Measurements from ENCODE around the gene TMEM163. TPM values are rescaled to one million over a fixed set of nuclear protein-coding genes. Genes with fewer than 3 reads are reported as not detected.

TMEM163 gene
- total RNA-seq, 1 donor from 2014 or later: 6.0 TPM

GRCh38 chr2:134457353-134457752 is 261.4 kb downstream of the TMEM163 start:
- DNase-seq (no peak), ATAC-seq (ENCODE audit: low read depth) (no peak)
- POLR2A ChIA-PET: no interaction called here
- intact Hi-C loops (cut with micrococcal nuclease): loop anchor here (10.0 kb wide), 1 partner anchor 1247 kb away; no protein-coding TSS in a partner anchor
- Mint-ChIP-seq H3K27me3 (no peaks in the 10 kb centered on the region), H3K27ac (no peak overlapping the region), H3K4me1 (peaks cover 6% of the 10 kb centered on the region), H3K4me3 (no peak overlapping the region), H3K9me3 (no peaks in the 10 kb centered on the region), H3K36me3 (ENCODE audit: low read depth) (peaks cover 26% of the 10 kb centered on the region)
- CTCF ChIA-PET: no interaction called here
- TF ChIP-seq, protein P1, sequence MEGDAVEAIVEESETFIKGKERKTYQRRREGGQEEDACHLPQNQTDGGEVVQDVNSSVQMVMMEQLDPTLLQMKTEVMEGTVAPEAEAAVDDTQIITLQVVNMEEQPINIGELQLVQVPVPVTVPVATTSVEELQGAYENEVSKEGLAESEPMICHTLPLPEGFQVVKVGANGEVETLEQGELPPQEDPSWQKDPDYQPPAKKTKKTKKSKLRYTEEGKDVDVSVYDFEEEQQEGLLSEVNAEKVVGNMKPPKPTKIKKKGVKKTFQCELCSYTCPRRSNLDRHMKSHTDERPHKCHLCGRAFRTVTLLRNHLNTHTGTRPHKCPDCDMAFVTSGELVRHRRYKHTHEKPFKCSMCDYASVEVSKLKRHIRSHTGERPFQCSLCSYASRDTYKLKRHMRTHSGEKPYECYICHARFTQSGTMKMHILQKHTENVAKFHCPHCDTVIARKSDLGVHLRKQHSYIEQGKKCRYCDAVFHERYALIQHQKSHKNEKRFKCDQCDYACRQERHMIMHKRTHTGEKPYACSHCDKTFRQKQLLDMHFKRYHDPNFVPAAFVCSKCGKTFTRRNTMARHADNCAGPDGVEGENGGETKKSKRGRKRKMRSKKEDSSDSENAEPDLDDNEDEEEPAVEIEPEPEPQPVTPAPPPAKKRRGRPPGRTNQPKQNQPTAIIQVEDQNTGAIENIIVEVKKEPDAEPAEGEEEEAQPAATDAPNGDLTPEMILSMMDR (IDR thresholded peaks at IDR 0.05): no peak

DNA sequence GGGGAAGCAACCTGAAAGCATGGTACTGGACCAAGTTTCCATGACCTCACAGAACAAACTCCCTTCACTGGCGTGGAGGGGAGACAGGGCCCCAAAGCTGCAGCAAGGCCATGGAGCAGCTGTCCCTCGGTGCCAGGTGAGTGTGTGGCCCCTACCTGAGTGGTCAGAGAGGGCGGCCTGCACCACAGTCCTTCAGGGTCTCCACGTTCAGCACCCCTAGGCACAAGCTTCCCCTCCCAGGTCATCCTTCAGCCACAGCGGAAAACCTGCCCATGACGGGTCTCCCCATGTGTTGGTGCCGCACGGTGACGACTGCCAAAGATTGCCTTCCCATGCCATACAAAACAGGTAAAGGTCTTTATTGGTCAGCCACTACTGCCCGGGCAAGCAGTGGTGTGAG is 263.4 kb downstream of the TMEM163 start:
- Mint-ChIP-seq H3K4me3 (no peak overlapping the region), H3K27ac (no peak overlapping the region), H3K4me1 (peaks cover 1% of the 10 kb centered on the region), H3K36me3 (ENCODE audit: low read depth) (peaks cover 40% of the 10 kb centered on the region), H3K9me3 (no peaks in the 10 kb centered on the region), H3K27me3 (no peaks in the 10 kb centered on the region)
- POLR2A ChIA-PET: interaction anchor here (0.6 kb wide), 1 partner anchor 34 kb away, joined by 3 read pairs; no protein-coding TSS in a partner anchor
- TF ChIP-seq, protein P1 (IDR thresholded peaks at IDR 0.05): no peak
- intact Hi-C loops (cut with micrococcal nuclease): loop anchor here (10.0 kb wide), 1 partner anchor 1249 kb away; no protein-coding TSS in a partner anchor
- ATAC-seq (ENCODE audit: low read depth): no peak
- CTCF ChIA-PET: no interaction called here
- no peak for DNase-seq

DNA sequence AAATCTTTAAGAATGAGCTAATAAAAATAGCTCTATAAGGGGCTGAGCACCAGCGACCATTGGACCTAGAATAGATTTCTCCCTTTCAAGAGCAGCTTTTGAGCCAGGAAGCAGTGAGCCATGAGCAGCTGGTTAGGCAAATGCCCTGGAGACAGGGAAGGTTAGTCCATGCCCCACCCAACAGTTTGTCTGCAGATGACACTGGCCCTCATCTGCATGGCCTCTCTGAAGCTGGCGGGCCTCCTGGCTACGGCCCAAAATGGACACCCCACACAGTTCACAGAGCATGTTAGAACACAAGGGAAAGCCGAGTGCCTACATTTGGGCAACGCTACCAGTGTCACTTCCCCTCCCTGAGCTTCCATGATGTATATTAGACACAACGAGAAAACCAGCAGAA is 263.9 kb downstream of the TMEM163 start:
- Mint-ChIP-seq H3K36me3 (ENCODE audit: low read depth) (peaks cover 45% of the 10 kb centered on the region), H3K9me3 (no peaks in the 10 kb centered on the region), H3K27me3 (no peaks in the 10 kb centered on the region), H3K4me1 (no peaks in the 10 kb centered on the region), H3K4me3 (no peak overlapping the region), H3K27ac (no peak overlapping the region)
- intact Hi-C loops (cut with micrococcal nuclease): loop anchor here (10.0 kb wide), 1 partner anchor 1250 kb away; no protein-coding TSS in a partner anchor
- TF ChIP-seq, protein P1 (IDR thresholded peaks at IDR 0.05): no peak
- POLR2A ChIA-PET: no interaction called here
- DNase-seq: no peak
- no peak for ATAC-seq (ENCODE audit: low read depth)
- CTCF ChIA-PET: no interaction called here

GRCh38 chr2:134454426-134454825 is 264.4 kb downstream of the TMEM163 start:
- no peaks in the 10 kb centered on the region for H3K9me3 Mint-ChIP-seq
- ATAC-seq (ENCODE audit: low read depth): no peak
- TF ChIP-seq, protein P1 (IDR thresholded peaks at IDR 0.05): no peak
- H3K36me3 Mint-ChIP-seq (ENCODE audit: low read depth): peaks cover 50% of the 10 kb centered on the region
- ChIA-PET POLR2A (no interaction called here), CTCF (no interaction called here)
- no peak overlapping the region for H3K4me3 Mint-ChIP-seq
- intact Hi-C loops (cut with micrococcal nuclease): loop anchor here (10.0 kb wide), 1 partner anchor 1250 kb away; no protein-coding TSS in a partner anchor
- DNase-seq: no peak
- H3K4me1 Mint-ChIP-seq: no peaks in the 10 kb centered on the region
- no peaks in the 10 kb centered on the region for H3K27me3 Mint-ChIP-seq
- H3K27ac Mint-ChIP-seq: peak overlapping the region; percentile 16

DNA sequence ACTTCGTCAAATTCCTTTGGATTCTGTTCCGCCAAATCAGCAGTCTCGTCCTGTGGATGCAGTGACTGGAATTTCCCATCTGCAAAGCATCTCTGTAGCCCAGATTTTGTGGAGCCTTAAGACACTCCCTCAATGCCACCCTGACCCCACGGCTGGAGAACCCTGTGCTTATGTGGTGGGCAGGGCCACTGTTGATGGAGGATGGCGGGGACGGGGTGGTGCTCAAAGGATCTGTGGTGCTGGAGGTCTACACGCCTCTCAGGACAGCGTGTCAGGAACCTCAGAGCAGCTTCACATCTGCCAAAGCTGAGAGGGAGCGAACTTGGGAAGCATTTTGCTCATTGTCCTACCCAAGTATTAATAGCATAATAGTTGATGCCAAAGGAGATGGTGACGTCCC is 264.8 kb downstream of the TMEM163 start:
- H3K27ac Mint-ChIP-seq: no peak overlapping the region
- CTCF ChIA-PET: no interaction called here
- H3K27me3 Mint-ChIP-seq: no peaks in the 10 kb centered on the region
- DNase-seq: no peak
- H3K36me3 Mint-ChIP-seq (ENCODE audit: low read depth): peaks cover 54% of the 10 kb centered on the region
- no peak for ATAC-seq (ENCODE audit: low read depth)
- TF ChIP-seq, protein P1 (IDR thresholded peaks at IDR 0.05): no peak
- POLR2A ChIA-PET: no interaction called here
- H3K4me1 Mint-ChIP-seq: no peaks in the 10 kb centered on the region
- H3K4me3 Mint-ChIP-seq: no peak overlapping the region
- H3K9me3 Mint-ChIP-seq: no peaks in the 10 kb centered on the region
- intact Hi-C loops (cut with micrococcal nuclease): loop anchor here (10.0 kb wide), 1 partner anchor 1251 kb away; no protein-coding TSS in a partner anchor

Measured in activated B cell treated with CpG ODN at 0.5 μM for 24 hours (primary cell).